SK-N-SH (cell line): ENCODE data around the gene P2RX3. TPM values are rescaled to one million over a fixed set of nuclear protein-coding genes. Genes with fewer than 3 reads are reported as not detected.

Source experiments
- CTCF ChIA-PET: fragments of 300-600, 350-600 bp; formaldehyde crosslinking; extraction: SDS; loops from one replicate; lab custom pipeline; 2021; lab: Yijun Ruan, JAX
- POLR2A ChIA-PET: fragments of 350-600 bp; sonication (Branson Sonifier 250); formaldehyde crosslinking; extraction: SDS; loops from one replicate; lab custom pipeline; 2020; ENCODE audit warnings: antibody characterized with exemption, inconsistent platforms; lab: Yijun Ruan, JAX
- DNase-seq: peaks from one replicate; pipeline ENCODE4 v3.0.0; 2012
- H2AFZ ChIP-seq: fragments of 200-600 bp; sonication (generic); 2 replicates; pipeline ENCODE4 v1.8.1; 2016; ENCODE audit warnings: antibody characterized with exemption, mild to moderate bottlenecking, low read depth
- H3F3A ChIP-seq: fragments of 200-600 bp; sonication (generic); replicated peaks from 2 replicates; pipeline ENCODE3; 2016; ENCODE audit warnings: antibody characterized with exemption, mild to moderate bottlenecking; ENCODE audit not compliant: insufficient read depth
- H3K27ac ChIP-seq, 2 experiments: fragments of 200-500 bp in 1 of 2; fragments of 200-600 bp in 1 of 2; sonication (Bioruptor generic) in 1 of 2; sonication (generic), shearing (Covaris generic) in 1 of 2; 2 replicates each; pipeline versions ENCODE4 v1.5.1 to v1.6.1; 2014 to 2016; ENCODE audit warnings: low read depth in 2 of 2, inconsistent platforms in 1 of 2, low read length in 1 of 2, mild to moderate bottlenecking in 1 of 2, mixed read lengths in 1 of 2
- H3K27me3 ChIP-seq: fragments of 200-600 bp; sonication (generic), shearing (Covaris generic); 2 replicates; pipeline ENCODE4 v1.6.1; 2016; ENCODE audit warnings: mixed run types; ENCODE audit not compliant: insufficient read depth
- H3K36me3 ChIP-seq, 2 experiments: fragments of 200-500 bp in 1 of 2; fragments of 200-600 bp in 1 of 2; sonication (Bioruptor generic) in 1 of 2; sonication (generic) in 1 of 2; replicated peaks in 1 of 2; 2 replicates each; pipeline versions ENCODE3 to v1.5.1; 2014 to 2016; ENCODE audit warnings: low read length in 1 of 2, mild to moderate bottlenecking in 1 of 2; ENCODE audit not compliant: insufficient read depth in 2 of 2, control insufficient read depth in 1 of 2
- H3K4me1 ChIP-seq, 2 experiments: fragments of 200-500 bp in 1 of 2; fragments of 200-600 bp in 1 of 2; sonication (Bioruptor generic) in 1 of 2; sonication (generic), shearing (Covaris generic) in 1 of 2; 2 replicates each; pipeline versions ENCODE4 v1.5.1 to v1.6.1; 2014 to 2016; ENCODE audit warnings: low read depth in 1 of 2, low read length in 1 of 2, mixed run types in 1 of 2; ENCODE audit not compliant: insufficient read depth in 2 of 2, control insufficient read depth in 1 of 2
- H3K4me2 ChIP-seq: fragments of 200-600 bp; sonication (generic), shearing (Covaris generic); 2 replicates; pipeline ENCODE4 v1.6.1; 2017; ENCODE audit warnings: mixed run types
- H3K4me3 ChIP-seq, 2 experiments: fragments of 200-500 bp in 1 of 2; fragments of 200-600 bp in 1 of 2; sonication (Bioruptor generic) in 1 of 2; sonication (generic), shearing (Covaris generic) in 1 of 2; 2 replicates each; pipeline versions ENCODE4 v1.5.1 to v1.8.1; 2014 to 2016; ENCODE audit warnings: low read depth in 2 of 2, inconsistent platforms in 1 of 2, low read length in 1 of 2, mild to moderate bottlenecking in 1 of 2, mixed read lengths in 1 of 2, moderate library complexity in 1 of 2
- H3K79me2 ChIP-seq: fragments of 200-600 bp; sonication (generic); 2 replicates; pipeline ENCODE4 v1.8.1; 2017; ENCODE audit warnings: mild to moderate bottlenecking; ENCODE audit not compliant: insufficient read depth
- H3K9ac ChIP-seq: fragments of 200-600 bp; sonication (generic); 2 replicates; pipeline ENCODE4 v1.6.1; 2017; ENCODE audit warnings: mixed run types
- H3K9me2 ChIP-seq: fragments of 200-600 bp; sonication (generic); 2 replicates; pipeline ENCODE4 v1.6.1; 2017; ENCODE audit warnings: mixed run types
- H3K9me3 ChIP-seq: fragments of 200-600 bp; sonication (generic); 2 replicates; pipeline ENCODE4 v1.6.1; 2017; ENCODE audit warnings: mixed run types, mild to moderate bottlenecking, moderate library complexity
- H4K20me1 ChIP-seq: fragments of 200-600 bp; sonication (generic); 2 replicates; pipeline ENCODE4 v1.6.1; 2017; ENCODE audit warnings: mild to moderate bottlenecking, mixed run types; ENCODE audit not compliant: insufficient read depth
- ELF1 ChIP-seq: IDR thresholded peaks from 2 replicates; pipeline ENCODE4 v1.4.0; 2012
- FOSL2 ChIP-seq: IDR thresholded peaks from 2 replicates; pipeline ENCODE4 v1.4.0; 2012; ENCODE audit warnings: low read depth, mild to moderate bottlenecking, moderate library complexity, borderline replicate concordance
- FOXJ3 ChIP-seq: sonication (generic); formaldehyde crosslinking; IDR thresholded peaks from 2 replicates; pipeline ENCODE4 v1.5.1; 2020; ENCODE audit warnings: mild to moderate bottlenecking, missing genetic modification reagents
- FOXM1 ChIP-seq: IDR thresholded peaks from 2 replicates; pipeline ENCODE4 v1.4.0; 2012; ENCODE audit warnings: low read depth, mild to moderate bottlenecking
- GABPA ChIP-seq: IDR thresholded peaks from 2 replicates; pipeline ENCODE4 v1.4.0; 2012; ENCODE audit warnings: low read depth, mild to moderate bottlenecking
- GATA2 ChIP-seq: sonication (generic); formaldehyde crosslinking; IDR thresholded peaks from 2 replicates; pipeline ENCODE4 v1.5.0; 2020; ENCODE audit warnings: mild to moderate bottlenecking, missing genetic modification reagents
- NFIC ChIP-seq: IDR thresholded peaks from 2 replicates; pipeline ENCODE4 v1.4.0; 2012; ENCODE audit warnings: borderline replicate concordance
- NRF1 ChIP-seq: IDR thresholded peaks from 2 replicates; pipeline ENCODE4 v1.6.1; 2012; ENCODE audit warnings: low read depth, mild to moderate bottlenecking, low read length
- POLR2AphosphoS5 ChIP-seq: IDR thresholded peaks from 2 replicates; pipeline ENCODE4 v1.6.1; 2012; ENCODE audit warnings: low read depth, low read length
- RXRA ChIP-seq: IDR thresholded peaks from 2 replicates; pipeline ENCODE4 v1.4.0; 2012; ENCODE audit warnings: low read depth, mild to moderate bottlenecking, borderline replicate concordance
- SIN3A ChIP-seq: IDR thresholded peaks from 2 replicates; pipeline ENCODE4 v1.6.1; 2012; ENCODE audit warnings: low read depth, mild to moderate bottlenecking, low read length, moderate library complexity, borderline replicate concordance
- SMC3 ChIP-seq: IDR thresholded peaks from 2 replicates; pipeline ENCODE4 v1.6.1; 2012; ENCODE audit warnings: low read depth, low read length, improper control_type of control experiment
- TAF1 ChIP-seq: IDR thresholded peaks from 2 replicates; pipeline ENCODE4 v1.6.1; 2012; ENCODE audit warnings: low read depth, mild to moderate bottlenecking, low read length, moderate library complexity, borderline replicate concordance
- TCF12 ChIP-seq: IDR thresholded peaks from 2 replicates; pipeline ENCODE4 v1.4.0; 2012
- TEAD4 ChIP-seq: IDR thresholded peaks from 2 replicates; pipeline ENCODE4 v1.4.0; 2012; ENCODE audit warnings: mild to moderate bottlenecking, borderline replicate concordance; ENCODE audit not compliant: insufficient read depth
- USF2 ChIP-seq: fragments of 150-350 bp; IDR thresholded peaks from 2 replicates; pipeline ENCODE4 v1.6.1; 2017; ENCODE audit warnings: antibody characterized with exemption, low read length, low read depth, borderline replicate concordance
- WGBS: methylation state at CpG from one replicate; pipeline ENCODE4 v1.1.6; 2017; ENCODE audit warnings: low lambda C conversion rate; 5-methylcytosine and 5-hydroxymethylcytosine counted together
- polyA plus RNA-seq, 3 experiments: library from polyadenylated mRNA; depleted of rRNA; stranded (reverse); fragments of >200 nt; gene quantifications; 2 replicates each; pipeline ENCODE4 v1.2.3, GENCODE V29; 2012
- TF ChIP-seq, protein P1 (sequence below): fragments of 150-350 bp; IDR thresholded peaks from 2 replicates; pipeline ENCODE4 v1.6.1; 2016; ENCODE audit warnings: mild to moderate bottlenecking, low read depth, low read length

P2RX3 gene
- polyA plus RNA-seq, 1 of the 3 experiments (the other 2 are of a cell fraction) = not detected

DNA sequence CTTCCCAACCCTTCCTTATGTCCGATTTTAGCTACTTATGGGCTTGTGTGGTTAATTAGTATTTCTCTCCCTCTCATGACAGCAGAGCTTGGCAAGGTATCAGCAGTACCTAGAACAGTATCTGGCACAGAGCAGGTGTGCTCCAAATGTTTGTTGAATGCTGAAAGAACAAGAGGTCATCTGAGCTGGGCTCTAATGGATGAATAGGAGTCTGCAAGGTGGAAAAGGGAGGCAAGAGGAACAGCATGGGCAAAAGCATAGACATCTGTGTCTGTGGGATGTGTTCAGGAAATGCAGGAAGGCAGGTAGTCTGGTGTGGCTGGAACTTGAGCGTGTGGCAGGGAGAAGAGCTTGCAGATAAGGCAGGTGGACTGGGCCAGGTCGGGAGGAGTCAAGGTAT is 23.8 kb downstream of the P2RX3 start:
- Histone ChIP-seq H3K36me3 (no peaks in the 10 kb centered on the region), H3K27me3 (0 out of 2 replicates have a peak, but pooled peaks cover 12% of the 10 kb centered on the region), H3K9me3 (no peaks in the 10 kb centered on the region), H3K27ac (no peak overlapping the region), H3F3A (no peaks in the 10 kb centered on the region), H2AFZ (no peak overlapping the region), H3K9me2 (no peaks in the 10 kb centered on the region), H4K20me1 (no peaks in the 10 kb centered on the region), H3K9ac (no peak overlapping the region), H3K79me2 (no peaks in the 10 kb centered on the region), H3K4me2 (no peak overlapping the region), H3K4me3 (no peak overlapping the region), H3K4me1 (no peaks in the 10 kb centered on the region; a peak in 1 of 4 replicates)
- 20% methylated on average over 3 of the region's 3 CpGs for WGBS
- ChIA-PET POLR2A (no interaction called here), CTCF (interaction anchor here (0.7 to 7.1 kb wide), 5 partner anchors 12 to 552 kb away, joined by 3 to 33 read pairs (median 8); no protein-coding TSS in a partner anchor)
- no peak for DNase-seq
- TF ChIP-seq POLR2AphosphoS5 (no peak), SMC3 (no peak), GATA2 (no peak), RXRA (no peak), TAF1 (no peak), NRF1 (no peak), USF2 (no peak), TEAD4 (no peak), FOXJ3 (CRISPR knock-in tag) (no peak), FOXM1 (no peak), FOSL2 (no peak), TCF12 (no peak), ELF1 (no peak)
- TF ChIP-seq, protein P1, sequence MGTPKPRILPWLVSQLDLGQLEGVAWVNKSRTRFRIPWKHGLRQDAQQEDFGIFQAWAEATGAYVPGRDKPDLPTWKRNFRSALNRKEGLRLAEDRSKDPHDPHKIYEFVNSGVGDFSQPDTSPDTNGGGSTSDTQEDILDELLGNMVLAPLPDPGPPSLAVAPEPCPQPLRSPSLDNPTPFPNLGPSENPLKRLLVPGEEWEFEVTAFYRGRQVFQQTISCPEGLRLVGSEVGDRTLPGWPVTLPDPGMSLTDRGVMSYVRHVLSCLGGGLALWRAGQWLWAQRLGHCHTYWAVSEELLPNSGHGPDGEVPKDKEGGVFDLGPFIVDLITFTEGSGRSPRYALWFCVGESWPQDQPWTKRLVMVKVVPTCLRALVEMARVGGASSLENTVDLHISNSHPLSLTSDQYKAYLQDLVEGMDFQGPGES = no peak

- H3K79me2 ChIP-seq = no peaks in the 10 kb centered on the region
- no peak for DNase-seq
- H3K4me3 ChIP-seq = no peak overlapping the region
- no peak overlapping the region for H3K4me2 ChIP-seq
- TF ChIP-seq SIN3A (no peak), POLR2AphosphoS5 (no peak), FOSL2 (no peak), NFIC (no peak), GABPA (no peak)
- H3K4me1 ChIP-seq = no peaks in the 10 kb centered on the region; a peak in 1 of 4 replicates
- H3K9me2 ChIP-seq = no peaks in the 10 kb centered on the region
- POLR2A ChIA-PET = no interaction called here
- 39% methylated on average over 6 of the region's 7 CpGs for WGBS
- no peaks in the 10 kb centered on the region for H3F3A ChIP-seq
- H4K20me1 ChIP-seq = no peaks in the 10 kb centered on the region
- H3K27ac ChIP-seq = no peak overlapping the region
- no peaks in the 10 kb centered on the region for H3K36me3 ChIP-seq
- no peak overlapping the region for H3K9ac ChIP-seq
- CTCF ChIA-PET = interaction anchor here (1.2 to 7.1 kb wide), 5 partner anchors 14 to 117 kb away, joined by 3 to 33 read pairs (median 8); no protein-coding TSS in a partner anchor
- no peaks in the 10 kb centered on the region for H3K9me3 ChIP-seq
- 0 out of 2 replicates have a peak, but pooled peaks cover 8% of the 10 kb centered on the region for H3K27me3 ChIP-seq
- H2AFZ ChIP-seq = no peak overlapping the region
Measured at GRCh38 chr11:57363131-57364080, 25.3 kb downstream of the P2RX3 start.
